Non-pigmented ciliary epithelial cell (primary cell): ENCODE data around the gene GCK.

Source experiments
- DNase-seq: peaks from one replicate; pipeline ENCODE4 v3.0.0-alpha.2; 2010; ENCODE audit warnings: low read depth

The GCK gene

GRCh38 chr7:44189286-44189992 is at the start of gene GCK:
Gene GCK (minus strand): TSS chr7:44189439. CDS start chr7:44188953, 486 bp downstream.
- no peak for DNase-seq

- DNase-seq = no peak
Observed at GRCh38 chr7:44238116-44238695, 49.0 kb upstream of the GCK start.

- no peak for DNase-seq
Observed at GRCh38 chr7:44237696-44238095, 48.5 kb upstream of the GCK start.

- no peak for DNase-seq
Observed at GRCh38 chr7:44236333-44236728, 47.1 kb upstream of the GCK start.

GRCh38 chr7:44235582-44236332 is 46.5 kb upstream of the GCK start:
- DNase-seq = no peak

GRCh38 chr7:44235066-44235465 is 45.8 kb upstream of the GCK start:
- no peak for DNase-seq

GRCh38 chr7:44232901-44233715 is 43.9 kb upstream of the GCK start:
- no peak for DNase-seq

- no peak for DNase-seq
Observed at GRCh38 chr7:44232396-44232795, 43.2 kb upstream of the GCK start.

GRCh38 chr7:44231088-44231487 is 41.8 kb upstream of the GCK start:
- DNase-seq = no peak

GRCh38 chr7:44230286-44230685 is 41.0 kb upstream of the GCK start:
- DNase-seq = no peak

GRCh38 chr7:44229546-44230105 is 40.4 kb upstream of the GCK start:
- no peak for DNase-seq

- DNase-seq = no peak
Observed at GRCh38 chr7:44228571-44229350, 39.5 kb upstream of the GCK start.

GRCh38 chr7:44227911-44228310 is 38.7 kb upstream of the GCK start:
- no peak for DNase-seq

GRCh38 chr7:44226396-44226753 is 37.1 kb upstream of the GCK start:
- DNase-seq = no peak

GRCh38 chr7:44225566-44226395 is 36.5 kb upstream of the GCK start:
- no peak for DNase-seq

GRCh38 chr7:44224974-44225565 is 35.8 kb upstream of the GCK start:
- no peak for DNase-seq

GRCh38 chr7:44224080-44224973 is 35.1 kb upstream of the GCK start:
- no peak for DNase-seq

- no peak for DNase-seq
Observed at GRCh38 chr7:44223362-44224079, 34.3 kb upstream of the GCK start.
